NT2/D1 (cell line): ENCODE data around the gene B3GNT4.
"Not testable (repeated sequence)": the region's sequence is repeated elsewhere in the genome, so short reads cannot be mapped to it uniquely, and the experiment has no call there.

Experiments used
- YY1 ChIP-seq: IDR thresholded peaks from 2 replicates; pipeline ENCODE4 v1.6.1; 2011; ENCODE audit not compliant: insufficient read length, insufficient read depth
- ZNF274 ChIP-seq: IDR thresholded peaks from 2 replicates; pipeline ENCODE4 v1.6.1; 2011; ENCODE audit warnings: mild to moderate bottlenecking, low read depth, low read length

DNA sequence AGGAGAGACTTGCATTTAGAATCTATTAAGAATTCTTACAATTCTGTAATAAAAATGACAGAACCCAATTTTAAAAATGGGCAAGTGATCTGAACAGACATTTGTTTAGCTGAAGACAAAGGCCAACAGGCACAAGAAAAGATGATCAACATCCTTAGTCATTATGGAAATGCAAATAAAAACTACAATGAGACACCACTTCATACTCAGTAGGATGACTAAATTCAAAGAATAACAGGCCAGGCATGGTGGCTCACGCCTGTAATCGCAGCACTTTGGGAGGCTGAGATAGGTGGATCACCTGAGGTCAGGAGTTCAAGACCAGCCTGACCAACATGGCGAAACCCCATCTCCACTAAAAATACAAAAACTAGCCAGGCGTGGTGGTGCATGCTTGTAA is 55.0 kb downstream of the B3GNT4 start:
- not testable (repeated sequence) for TF ChIP-seq YY1, ZNF274
